NK-92 (cell line): ENCODE results near the gene C5AR1.
"Not testable (repeated sequence)": the region's sequence is repeated elsewhere in the genome, so short reads cannot be mapped to it uniquely, and the experiment has no call there.

Experiments used
- DNase-seq: peaks from one replicate; lab custom pipeline; 2025; ENCODE audit not compliant: unreplicated experiment; lab: John Stamatoyannopoulos, UW

C5AR1 gene

GRCh38 chr19:47363758-47364531 lies 54.3 kb downstream of the C5AR1 start:
- no peak for DNase-seq

GRCh38 chr19:47365455-47365854 lies 55.8 kb downstream of the C5AR1 start:
- not testable (repeated sequence) for DNase-seq

- no peak for DNase-seq
Observed at GRCh38 chr19:47370045-47370611, 60.5 kb downstream of the C5AR1 start.

- no peak for DNase-seq
Observed at GRCh38 chr19:47371261-47371660, 61.6 kb downstream of the C5AR1 start.
